ENCODE results near the gene BHLHE40. TPM values are rescaled to one million over a fixed set of nuclear protein-coding genes. Genes with fewer than 3 reads are reported as not detected.

Gene BHLHE40
- total and polyA plus RNA-seq, 8 donors: 19.3 to 66.7 (median 33.2) TPM

GRCh38 chr3:5032844-5033243 is 53.6 kb downstream of the BHLHE40 start:
- WGBS, 2 donors: 43 to 55% methylated on average over 6 of the region's 6 CpGs
- no peaks in the 10 kb centered on the region for H3K9me3 ChIP-seq
- intact Hi-C loops (cut with DNase I): no loop called here
- ATAC-seq (no peak), FAIRE-seq (no peak), DNase-seq (no peak)
- no peak overlapping the region for H3K27ac ChIP-seq
- H3K4me3 ChIP-seq: no peak overlapping the region
- no peaks in the 10 kb centered on the region for H3K36me3 ChIP-seq
- H3K27me3 ChIP-seq: no peaks in the 10 kb centered on the region
- no peaks in the 10 kb centered on the region for H3K4me1 ChIP-seq
- TF ChIP-seq, protein P1, sequence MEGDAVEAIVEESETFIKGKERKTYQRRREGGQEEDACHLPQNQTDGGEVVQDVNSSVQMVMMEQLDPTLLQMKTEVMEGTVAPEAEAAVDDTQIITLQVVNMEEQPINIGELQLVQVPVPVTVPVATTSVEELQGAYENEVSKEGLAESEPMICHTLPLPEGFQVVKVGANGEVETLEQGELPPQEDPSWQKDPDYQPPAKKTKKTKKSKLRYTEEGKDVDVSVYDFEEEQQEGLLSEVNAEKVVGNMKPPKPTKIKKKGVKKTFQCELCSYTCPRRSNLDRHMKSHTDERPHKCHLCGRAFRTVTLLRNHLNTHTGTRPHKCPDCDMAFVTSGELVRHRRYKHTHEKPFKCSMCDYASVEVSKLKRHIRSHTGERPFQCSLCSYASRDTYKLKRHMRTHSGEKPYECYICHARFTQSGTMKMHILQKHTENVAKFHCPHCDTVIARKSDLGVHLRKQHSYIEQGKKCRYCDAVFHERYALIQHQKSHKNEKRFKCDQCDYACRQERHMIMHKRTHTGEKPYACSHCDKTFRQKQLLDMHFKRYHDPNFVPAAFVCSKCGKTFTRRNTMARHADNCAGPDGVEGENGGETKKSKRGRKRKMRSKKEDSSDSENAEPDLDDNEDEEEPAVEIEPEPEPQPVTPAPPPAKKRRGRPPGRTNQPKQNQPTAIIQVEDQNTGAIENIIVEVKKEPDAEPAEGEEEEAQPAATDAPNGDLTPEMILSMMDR (IDR thresholded peaks at IDR 0.05): no peak

Other genes starting within 250 kb of the BHLHE40 start
- 10 to 100 TPM; 16.9 to 31.9 (median 24.8) TPM for gene ARL8B, start 142.9 kb downstream of the BHLHE40 start, total RNA-seq
- gene ARL8B, start 142.9 kb downstream of the BHLHE40 start, polyA plus RNA-seq: 10 to 100 TPM; 14.6 to 25.4 TPM
- 10 to 100 TPM; 24.4 to 37.9 (median 31.1) TPM for gene EDEM1, start 208.3 kb downstream of the BHLHE40 start, total RNA-seq
- gene EDEM1, start 208.3 kb downstream of the BHLHE40 start, polyA plus RNA-seq: 1 to 10 TPM; 6.0 to 9.3 TPM

Data from pancreas (tissue), 10 donors.